Measurements from ENCODE around the gene ZNF484. TPM values are rescaled to one million over a fixed set of nuclear protein-coding genes. Genes with fewer than 3 reads are reported as not detected.
"Not testable (repeated sequence)": the region's sequence is repeated elsewhere in the genome, so short reads cannot be mapped to it uniquely, and the experiment has no call there.

Gene ZNF484
- total and polyA plus RNA-seq, 4 donors, result 8.7 to 51.5 (median 19.8) TPM

DNA sequence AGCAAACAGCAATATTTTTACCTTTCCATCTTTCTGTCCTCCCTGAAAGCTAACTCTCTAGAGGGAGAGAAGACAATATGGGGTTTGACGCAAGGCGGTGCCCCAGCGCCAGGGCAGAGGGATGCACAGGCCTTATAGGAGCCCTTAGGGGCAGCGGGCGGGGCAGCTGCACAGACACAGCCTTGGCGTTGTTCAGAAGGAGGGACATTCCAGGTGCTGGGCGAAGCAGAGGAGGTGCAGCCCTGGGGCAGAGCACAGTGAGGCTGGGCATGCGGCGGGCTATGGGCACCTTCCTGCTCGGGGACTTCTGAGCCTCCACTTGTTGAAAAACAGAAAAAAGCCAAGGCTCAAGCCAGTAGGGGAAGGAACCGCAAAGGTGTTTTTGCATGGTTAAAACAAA lies 79.5 kb downstream of the ZNF484 start:
- peaks cover 2% of the 10 kb centered on the region for H3K27me3 ChIP-seq (ENCODE audit: control insufficient read depth, insufficient read depth, low read length)
- H3K9me3 ChIP-seq (ENCODE audit: control insufficient read depth, insufficient read depth, low read length), result no peaks in the 10 kb centered on the region
- H3K36me3 ChIP-seq (ENCODE audit: control insufficient read depth, insufficient read depth, low read length), result no peaks in the 10 kb centered on the region
- no peak overlapping the region for H3K27ac ChIP-seq (ENCODE audit: low read depth, low read length)
- DNase-seq (ENCODE audit: low read depth in 4 of 6, low spot score in 6 of 6), result no peak
- 93% methylated on average over 10 of the region's 11 CpGs for WGBS (ENCODE audit: insufficient coverage)
- no peak overlapping the region for H3K4me3 ChIP-seq (ENCODE audit: low read depth, low read length)
- H3K4me1 ChIP-seq (ENCODE audit: control insufficient read depth, insufficient read depth, low read length), result peaks cover 9% of the 10 kb centered on the region

- H3K9me3 ChIP-seq (ENCODE audit: control insufficient read depth, insufficient read depth, low read length); H3K36me3 ChIP-seq (ENCODE audit: control insufficient read depth, insufficient read depth, low read length); H3K4me1 ChIP-seq (ENCODE audit: control insufficient read depth, insufficient read depth, low read length); DNase-seq (ENCODE audit: low read depth in 4 of 6, low spot score in 6 of 6); H3K4me3 ChIP-seq (ENCODE audit: low read depth, low read length); H3K27me3 ChIP-seq (ENCODE audit: control insufficient read depth, insufficient read depth, low read length); H3K27ac ChIP-seq (ENCODE audit: low read depth, low read length): not testable (repeated sequence)
- 35% methylated on average over 9 of the region's 9 CpGs for WGBS (ENCODE audit: insufficient coverage)
These were observed 81.5 kb downstream of the ZNF484 start for GRCh38 chr9:92796337-92796804.

DNA sequence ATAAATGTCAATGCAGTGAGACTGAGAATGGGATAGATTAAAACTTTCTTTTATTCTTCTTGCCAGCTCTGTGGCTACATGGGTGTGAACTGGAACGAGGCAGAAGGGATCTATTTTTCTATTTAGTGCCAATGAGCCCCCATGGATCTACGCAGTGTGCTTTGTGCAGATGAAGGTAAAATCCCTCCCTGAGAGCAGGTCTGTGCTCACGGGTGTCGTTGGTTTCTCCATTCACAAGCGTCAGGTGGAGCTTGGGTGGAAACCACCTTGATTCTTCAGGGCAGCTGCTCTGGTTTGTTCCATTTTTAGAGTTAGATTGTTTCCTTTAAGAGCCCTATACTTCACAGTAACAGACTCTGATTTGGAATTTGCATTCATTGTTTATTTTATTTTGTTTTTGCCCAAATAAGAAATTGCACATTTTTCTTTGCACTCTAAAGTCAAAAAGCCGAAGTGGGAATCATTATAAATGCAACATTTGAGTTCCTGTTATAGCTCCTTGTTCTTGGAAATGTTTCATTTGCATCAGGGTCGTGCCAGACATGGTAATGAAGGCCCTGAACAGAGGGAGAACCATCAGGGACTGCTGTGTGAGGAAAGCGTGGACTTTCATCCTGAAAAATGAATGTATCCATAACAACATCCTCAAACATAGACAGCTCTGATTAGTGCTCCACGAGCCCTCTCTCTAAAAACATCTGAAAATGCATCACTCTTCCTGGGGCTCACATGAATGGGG lies 82.1 kb downstream of the ZNF484 start:
- WGBS (ENCODE audit: insufficient coverage), result 46% methylated on average over 2 of the region's 9 CpGs
- H3K4me1 ChIP-seq (ENCODE audit: control insufficient read depth, insufficient read depth, low read length), result peaks cover 9% of the 10 kb centered on the region
- no peaks in the 10 kb centered on the region for H3K36me3 ChIP-seq (ENCODE audit: control insufficient read depth, insufficient read depth, low read length)
- DNase-seq (ENCODE audit: low read depth in 4 of 6, low spot score in 6 of 6), result peak in 2 of 6 donors; percentile 64 to 75
- no peak overlapping the region for H3K27ac ChIP-seq (ENCODE audit: low read depth, low read length)
- H3K9me3 ChIP-seq (ENCODE audit: control insufficient read depth, insufficient read depth, low read length), result no peaks in the 10 kb centered on the region
- H3K27me3 ChIP-seq (ENCODE audit: control insufficient read depth, insufficient read depth, low read length), result no peaks in the 10 kb centered on the region
- H3K4me3 ChIP-seq (ENCODE audit: low read depth, low read length), result no peak overlapping the region

Small RNA genes within 50 kb of the gene (small RNA-seq; reads per million reads assigned to genes)
- not detected for gene RNU6-714P (ENCODE audit: low replicate concordance)

Other genes with a start within 250 kb of the ZNF484 start
- gene IPPK, start 207.9 kb downstream of the ZNF484 start, total RNA-seq, result 10 to 100 TPM in 1 of 2 donors, 1 to 10 TPM in 1; 9.5 to 12.7 TPM
- gene IPPK, start 207.9 kb downstream of the ZNF484 start, polyA plus RNA-seq (ENCODE audit: insufficient read length in 2 of 2), result 10 to 100 TPM; 14.8 to 19.8 TPM
- gene BICD2, start 113.2 kb downstream of the ZNF484 start, total RNA-seq, result 10 to 100 TPM; 32.3 to 34.9 TPM
- 10 to 100 TPM; 33.4 to 38.0 TPM for gene BICD2, start 113.2 kb downstream of the ZNF484 start, polyA plus RNA-seq (ENCODE audit: insufficient read length in 2 of 2)
- gene FGD3, start 69.5 kb upstream of the ZNF484 start, total RNA-seq, result 1 to 10 TPM; 5.8 to 6.3 TPM
- gene FGD3, start 69.5 kb upstream of the ZNF484 start, polyA plus RNA-seq (ENCODE audit: insufficient read length in 2 of 2), result 10 to 100 TPM; 15.3 to 17.2 TPM
- 1 to 10 TPM; 4.3 to 6.3 TPM for gene SUSD3, start 180.7 kb upstream of the ZNF484 start, total RNA-seq
- 1 to 10 TPM; 3.1 to 5.6 TPM for gene SUSD3, start 180.7 kb upstream of the ZNF484 start, polyA plus RNA-seq (ENCODE audit: insufficient read length in 2 of 2)
- 10 to 100 TPM; 28.6 to 42.5 TPM for gene CARD19, start 218.2 kb upstream of the ZNF484 start, total RNA-seq
- gene CARD19, start 218.2 kb upstream of the ZNF484 start, polyA plus RNA-seq (ENCODE audit: insufficient read length in 2 of 2), result 10 to 100 TPM; 64.3 to 75.3 TPM

All from spinal cord (tissue), 10 donors.